Middle frontal gyrus (tissue), 1 donor: ENCODE measurements around the gene SH3BP4.

ENCODE experiments used
- DNase-seq: peaks from one replicate; pipeline ENCODE4 v3.0.0-alpha.2; 2015; ENCODE audit warnings: low spot score; ENCODE audit errors: extremely low spot score

Gene SH3BP4

DNA sequence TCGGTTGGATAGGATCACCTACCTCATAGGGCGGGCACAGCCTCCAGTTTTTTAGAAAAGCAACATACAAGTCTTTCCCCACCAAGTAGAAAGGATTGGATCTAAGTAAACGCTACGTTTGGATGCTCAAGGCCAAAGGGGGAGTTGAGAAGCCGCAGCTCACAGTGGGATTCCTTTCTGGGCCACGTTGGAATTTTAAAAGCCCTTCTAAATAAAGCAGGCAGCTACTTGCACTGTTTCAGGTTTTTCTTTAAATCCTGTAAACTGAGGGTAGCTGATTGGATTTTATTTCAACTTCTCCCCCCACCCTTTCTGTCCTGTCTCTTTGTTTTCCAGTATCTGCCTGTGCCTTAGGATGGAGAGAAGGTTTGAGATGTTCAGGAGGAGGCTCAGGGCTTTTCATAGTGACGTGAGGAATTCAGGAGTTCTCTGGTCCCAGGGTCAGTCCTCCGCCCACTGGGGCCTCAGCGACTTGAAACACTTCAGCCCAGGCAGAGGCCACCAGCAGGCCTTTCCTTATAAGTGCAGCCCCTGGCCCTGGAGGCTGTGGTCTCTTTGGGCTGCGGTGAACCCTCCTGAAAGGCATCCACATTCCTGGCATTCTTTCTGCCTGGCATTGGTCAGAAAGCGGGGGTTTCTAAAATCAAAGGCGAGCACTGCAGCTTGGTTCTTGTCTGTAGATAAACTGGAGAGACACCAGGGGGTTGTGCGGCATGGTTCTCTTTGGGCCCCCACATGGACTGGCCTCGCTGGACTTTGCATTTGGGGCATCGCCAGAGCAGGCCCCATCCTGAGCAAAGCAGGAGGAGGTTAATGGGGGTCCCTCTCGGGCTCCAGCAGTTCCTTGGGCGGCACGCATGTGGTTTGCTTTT is 44.5 kb downstream of the SH3BP4 start:
- no peak for DNase-seq

DNA sequence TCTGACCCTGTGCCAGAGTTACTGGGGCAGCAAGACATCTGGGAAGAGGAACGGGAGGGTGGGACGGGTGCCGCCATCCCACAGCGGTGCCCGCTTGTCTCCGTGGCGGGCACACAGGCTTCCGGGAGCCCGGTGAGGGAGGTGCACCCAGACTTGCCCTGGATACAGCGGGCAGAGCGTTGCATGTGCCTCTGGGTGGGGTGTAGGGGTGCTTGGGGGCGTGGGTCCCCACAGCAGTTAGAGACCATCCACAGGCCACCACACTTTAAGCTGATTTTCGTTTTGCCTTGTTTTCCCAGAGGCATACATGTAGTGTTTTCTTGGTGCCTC is 45.1 kb downstream of the SH3BP4 start:
- DNase-seq, result no peak

DNA sequence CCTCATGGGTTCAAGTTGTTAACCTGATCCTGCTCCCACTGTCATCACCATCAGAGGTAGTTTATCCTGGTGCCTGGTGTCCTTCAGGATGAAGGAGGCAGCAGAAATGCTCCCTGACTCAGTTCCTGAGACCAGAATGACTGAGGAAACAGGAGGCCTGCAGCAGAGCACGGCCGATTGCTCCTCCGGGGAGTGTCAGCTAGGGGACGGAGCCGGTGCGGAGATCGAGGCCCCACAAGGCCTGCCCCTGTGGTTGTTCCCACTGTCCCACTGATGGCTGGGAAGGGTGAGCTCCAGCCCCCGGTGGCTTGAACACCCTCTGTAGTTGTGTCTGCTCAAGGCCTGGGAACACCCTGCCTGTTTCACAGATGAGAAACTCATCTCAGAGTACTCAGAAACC is 45.6 kb downstream of the SH3BP4 start:
- no peak for DNase-seq

DNA sequence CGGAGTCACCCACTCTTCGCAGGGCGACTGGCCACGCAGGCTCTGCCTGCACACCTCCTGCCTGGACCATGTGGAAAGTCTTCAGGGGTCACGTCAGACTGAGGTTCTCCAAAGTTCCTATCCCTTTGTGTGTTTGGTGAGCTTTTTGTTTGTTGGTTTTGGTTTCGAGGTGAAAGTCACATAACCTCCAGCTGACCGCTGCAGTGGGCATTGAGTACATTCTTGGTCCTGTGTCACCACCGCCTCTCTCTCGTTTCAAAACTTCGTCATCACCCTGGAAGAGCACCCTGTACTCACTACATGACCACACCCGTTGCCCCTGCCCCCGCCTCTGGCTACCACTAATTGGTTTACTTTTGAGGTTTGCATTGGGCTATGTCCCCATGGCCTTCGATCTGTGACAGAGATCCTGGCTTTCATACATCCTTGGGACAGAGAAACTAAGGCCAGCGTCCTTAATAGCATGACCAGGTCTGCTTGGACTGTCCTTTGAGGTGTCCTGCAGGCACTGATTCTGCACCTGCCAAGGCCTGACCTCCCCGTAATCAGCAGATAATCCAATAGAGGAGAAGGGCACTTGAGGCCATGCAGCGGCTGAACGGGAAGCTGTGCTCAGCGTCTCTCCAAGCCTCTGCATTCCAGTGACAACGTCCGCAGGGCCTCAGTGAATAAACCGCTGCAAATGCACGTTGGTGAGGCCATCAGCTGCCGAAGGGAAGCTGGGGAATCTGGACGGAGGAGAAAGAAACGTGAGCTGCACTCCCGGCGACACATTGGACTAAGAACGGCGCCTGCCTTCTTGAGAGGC is 46.8 kb downstream of the SH3BP4 start:
- no peak for DNase-seq

DNA sequence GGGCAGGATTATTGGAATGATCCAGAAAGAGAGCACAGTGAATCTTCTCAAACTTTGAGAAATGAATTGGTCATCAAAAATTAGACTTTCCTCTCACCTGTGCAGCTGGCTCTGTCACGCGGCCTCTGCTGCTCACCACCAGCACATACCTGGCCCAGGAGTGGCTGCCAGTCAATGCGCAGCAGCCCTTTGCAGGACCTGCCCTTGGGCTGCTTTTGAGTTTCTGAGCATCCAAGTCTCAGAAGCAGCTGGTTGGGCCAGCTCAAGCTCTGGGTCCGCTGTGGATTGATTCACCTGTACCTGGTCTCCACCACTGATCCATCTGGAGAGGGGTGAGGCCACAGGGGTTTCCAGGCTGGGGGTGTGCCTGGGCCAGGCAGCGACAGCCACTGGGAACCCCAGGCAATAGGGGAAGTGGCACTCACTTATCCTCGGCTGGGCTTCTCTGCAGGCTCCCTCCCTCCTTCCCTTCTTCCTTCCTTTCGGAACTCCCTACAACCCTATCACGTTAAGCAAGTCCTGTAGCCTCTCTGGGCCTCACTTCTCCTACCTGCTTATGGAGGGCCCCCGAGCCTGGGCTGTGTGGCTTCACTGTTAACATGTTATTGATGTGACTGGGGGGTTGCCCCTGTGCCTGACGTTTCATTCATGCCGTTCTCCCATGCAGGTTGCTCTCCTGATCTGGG is 48.1 kb downstream of the SH3BP4 start:
- DNase-seq, result no peak

DNA sequence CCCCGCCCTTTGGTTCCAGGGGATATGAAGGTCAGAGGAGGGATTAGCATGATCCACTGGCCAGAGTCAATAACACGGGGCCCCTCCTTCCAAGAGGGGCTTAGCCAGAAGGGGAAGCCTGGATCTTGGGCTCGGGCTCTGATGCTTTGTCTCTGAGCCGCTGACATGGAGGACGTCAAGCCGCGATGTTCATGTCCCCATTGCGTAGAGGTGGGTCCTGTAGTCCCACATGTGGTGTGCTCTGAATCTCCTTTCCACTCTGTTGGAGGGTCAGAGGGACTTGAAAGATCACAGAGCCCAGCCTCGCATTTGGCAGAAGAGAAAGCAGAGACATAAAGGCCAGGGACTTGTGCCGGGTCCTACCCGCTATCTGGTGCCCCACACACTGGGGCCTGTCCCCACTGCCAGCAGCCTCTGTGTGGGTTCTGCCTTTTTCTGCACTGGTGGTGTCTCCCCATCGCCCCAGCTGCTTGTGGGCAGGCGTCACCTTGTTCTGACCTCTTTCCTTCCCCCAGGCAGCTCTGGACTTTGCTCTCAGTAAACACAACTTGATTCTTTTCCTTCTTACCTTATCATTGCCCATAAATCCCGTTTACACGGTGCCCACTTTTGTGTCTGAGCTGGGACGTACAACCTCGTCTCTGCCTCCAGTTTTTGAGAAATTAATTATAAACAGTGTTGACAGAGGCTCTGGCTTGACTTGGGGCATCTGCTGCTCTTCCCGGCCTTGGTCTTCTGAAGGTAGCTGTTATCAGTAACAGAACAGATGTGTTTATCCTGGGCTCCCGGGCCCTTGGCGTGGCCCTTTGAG is 48.8 kb downstream of the SH3BP4 start:
- no peak for DNase-seq

DNA sequence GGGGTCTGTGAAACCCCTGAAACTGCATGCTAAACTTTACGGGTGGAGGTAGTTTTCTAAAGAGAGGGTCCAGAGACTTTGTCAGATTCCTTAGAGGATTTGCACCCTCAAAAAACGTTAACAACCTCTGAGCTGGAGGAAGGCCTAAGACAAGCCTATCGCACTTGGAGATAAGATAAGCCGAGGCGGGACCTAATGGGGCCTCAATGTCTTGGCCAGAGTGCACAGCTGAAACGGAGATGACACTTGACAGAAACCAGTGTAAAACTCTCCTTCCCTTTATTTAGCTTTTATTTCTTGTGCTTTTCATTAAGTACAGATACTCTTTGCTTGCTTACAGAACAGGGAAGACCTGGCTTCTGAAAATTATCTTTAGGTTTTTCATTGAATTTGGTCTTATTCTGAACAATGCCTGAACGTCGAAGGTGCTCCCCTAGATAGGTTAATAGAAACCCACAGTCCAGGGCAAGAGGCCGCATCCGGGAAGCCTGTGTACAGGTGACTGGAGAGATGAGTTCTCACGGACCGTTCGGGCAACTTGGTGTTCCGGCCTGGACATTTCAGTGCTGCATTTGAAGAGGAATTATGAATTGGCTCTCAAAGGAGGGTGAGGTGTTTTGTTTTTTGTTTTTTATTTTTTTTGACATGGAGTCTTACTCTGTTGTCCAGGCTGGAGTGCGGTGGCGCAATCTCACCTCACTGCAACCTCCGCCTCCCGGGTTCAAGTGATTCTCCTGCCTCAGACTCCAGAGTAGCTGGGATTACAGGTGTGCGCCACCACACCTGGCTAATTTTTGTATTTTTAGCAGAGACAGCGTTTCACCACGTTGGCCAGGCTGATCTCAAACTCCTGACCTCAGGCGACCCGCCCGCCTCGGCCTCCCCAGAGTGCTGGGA is 49.7 kb downstream of the SH3BP4 start:
- DNase-seq, result no peak

DNA sequence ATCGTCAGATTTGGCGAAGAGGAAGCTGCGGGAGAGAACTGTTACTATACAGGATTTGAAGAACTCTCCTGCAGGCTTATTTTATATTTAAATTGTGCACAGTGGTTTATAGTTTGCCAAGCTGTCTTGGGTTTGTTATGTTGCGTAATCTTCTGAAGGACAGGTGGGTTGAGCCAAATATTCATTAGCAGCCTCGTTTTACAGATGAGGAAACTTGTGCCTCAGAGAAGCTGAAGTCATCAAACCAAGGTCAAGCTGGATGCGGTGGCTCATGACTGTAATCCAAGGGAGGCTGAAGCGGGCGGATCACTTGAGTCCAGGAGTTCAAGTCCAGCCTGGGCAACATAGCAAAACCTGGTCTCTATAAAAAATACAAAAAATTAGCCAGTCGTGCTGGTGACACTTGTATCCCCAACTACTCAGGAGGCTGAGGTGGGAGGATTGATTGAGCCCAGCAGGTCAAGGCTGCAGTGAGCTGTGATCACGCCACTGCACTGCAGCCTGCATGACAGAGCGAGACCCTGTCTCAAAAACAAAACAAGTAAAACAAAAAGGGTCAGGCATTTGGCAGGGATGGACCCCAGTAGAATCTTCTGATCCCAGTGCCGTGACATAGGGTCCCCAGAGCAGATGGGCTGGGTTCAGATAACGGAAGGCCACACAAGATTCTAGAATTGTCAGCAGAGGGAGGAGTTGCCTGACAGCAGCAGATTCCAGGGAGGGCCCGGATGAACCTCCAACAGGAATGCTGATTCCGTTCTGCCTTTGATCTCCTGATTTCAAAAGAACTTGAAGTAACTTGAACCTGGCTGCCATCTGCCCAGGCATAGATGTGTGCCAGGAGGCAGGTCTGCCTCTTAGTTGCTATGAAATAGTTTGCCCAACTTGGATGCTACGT is 50.6 kb downstream of the SH3BP4 start:
- no peak for DNase-seq

DNA sequence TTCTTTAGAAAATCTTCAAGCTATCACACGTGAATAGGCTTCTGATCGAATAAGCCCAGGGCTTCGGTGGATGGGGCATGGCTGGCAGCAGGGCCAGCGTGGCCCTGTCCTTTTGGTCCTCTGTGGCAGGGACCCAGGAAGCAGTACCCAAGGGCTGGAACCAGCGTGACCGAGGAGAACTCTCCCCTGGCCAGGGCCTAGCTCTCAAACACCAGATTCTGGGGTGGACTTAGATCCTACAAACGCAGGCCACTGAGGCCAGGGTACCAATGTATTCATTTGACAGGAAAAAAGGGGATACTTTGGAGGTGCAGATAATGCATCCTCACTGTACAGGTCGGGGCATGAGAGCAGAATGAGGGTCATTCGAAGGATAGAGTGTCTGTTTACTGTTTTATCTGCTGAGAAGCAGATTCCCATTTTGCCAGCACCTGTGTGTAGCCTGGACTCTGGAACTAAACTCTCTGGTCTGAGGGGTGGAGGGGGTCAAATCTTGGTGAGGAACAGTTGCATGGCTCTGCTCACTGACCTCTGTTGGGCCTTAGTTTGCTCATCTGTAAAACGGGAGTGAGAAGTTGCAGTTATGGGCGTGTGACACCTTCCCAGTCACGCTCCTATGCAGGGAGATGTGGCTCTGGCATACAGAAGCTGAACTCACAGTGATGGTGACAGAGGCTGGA is 51.4 kb downstream of the SH3BP4 start:
- DNase-seq, result no peak

DNA sequence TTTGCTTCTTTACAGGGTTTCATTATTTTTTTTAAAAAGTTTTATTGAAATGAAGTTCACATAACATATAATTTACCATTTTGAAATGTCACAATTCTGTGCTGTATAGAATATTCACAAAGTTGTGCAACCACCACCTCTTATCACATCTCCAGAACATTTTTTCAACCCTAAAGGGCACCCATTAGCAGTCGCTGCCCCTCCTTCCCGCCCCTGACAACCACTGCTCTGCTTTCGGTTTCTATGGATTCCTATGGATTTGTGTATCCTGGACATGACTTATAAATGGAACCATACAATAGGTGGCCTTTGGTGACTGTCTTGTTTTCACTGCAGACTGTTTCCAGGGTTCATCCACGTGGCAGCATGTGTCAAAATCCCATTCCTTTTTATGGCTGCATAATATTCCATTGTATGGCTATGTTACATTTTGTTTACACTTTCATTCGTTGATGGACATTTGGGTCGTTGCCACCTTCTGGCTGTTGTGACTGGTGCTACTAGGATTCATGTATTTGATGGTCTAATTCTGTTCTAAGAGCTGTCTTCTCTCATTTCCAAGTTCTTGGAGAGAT is 52.6 kb downstream of the SH3BP4 start:
- no peak for DNase-seq

DNA sequence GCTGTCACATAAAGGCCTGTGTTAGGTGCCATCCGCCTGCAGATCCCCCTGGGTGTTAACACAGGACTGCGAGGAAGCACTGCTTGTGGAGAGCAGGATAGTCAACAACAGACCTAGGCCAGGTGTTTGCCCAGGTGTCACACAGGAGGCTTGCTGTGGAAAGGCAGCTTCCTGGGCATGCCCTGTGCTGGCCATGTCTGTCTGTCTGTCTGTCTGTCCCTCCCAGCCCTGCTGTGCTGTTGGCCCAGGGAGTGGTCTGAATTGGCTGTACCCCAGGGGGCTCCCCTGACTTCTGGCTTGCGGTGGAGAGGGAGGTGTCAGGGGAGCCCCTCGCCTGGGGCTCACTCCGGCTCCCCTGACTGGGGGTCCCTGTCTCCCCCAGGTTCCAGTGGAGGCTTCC is 53.2 kb downstream of the SH3BP4 start:
- DNase-seq, result no peak

DNA sequence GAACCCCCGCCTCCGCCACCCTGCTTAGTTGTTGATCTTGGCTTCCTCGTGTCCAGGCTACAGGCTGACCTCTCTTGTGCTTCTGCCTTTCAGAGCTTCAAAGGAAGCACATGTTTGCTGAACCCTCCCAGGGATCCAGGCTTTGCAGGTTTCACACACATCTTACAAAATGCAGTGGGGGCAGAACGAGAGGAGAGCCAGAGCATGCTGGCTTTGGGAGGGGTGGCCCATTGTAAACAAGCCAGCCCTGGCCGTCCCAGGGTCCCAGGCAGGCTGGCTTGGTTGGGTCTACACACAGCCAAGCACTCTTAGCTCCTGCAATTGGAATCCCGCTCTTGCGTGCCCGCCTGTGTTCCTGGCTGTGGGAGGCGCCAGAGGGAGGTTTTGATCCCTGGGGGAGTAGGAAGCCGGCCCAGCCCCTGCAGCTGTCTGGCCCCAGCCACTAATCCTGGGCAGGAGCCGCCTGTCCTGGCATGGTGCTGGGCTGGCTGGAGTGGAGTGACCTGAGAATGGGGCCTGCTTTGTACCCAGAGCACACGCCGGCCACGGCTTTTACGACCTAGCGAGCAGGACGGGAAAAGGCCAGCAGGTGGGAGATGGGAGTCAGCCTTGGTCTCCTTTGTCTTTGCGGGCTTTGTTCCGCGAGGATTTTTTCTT is 53.9 kb downstream of the SH3BP4 start:
- DNase-seq, result no peak

DNA sequence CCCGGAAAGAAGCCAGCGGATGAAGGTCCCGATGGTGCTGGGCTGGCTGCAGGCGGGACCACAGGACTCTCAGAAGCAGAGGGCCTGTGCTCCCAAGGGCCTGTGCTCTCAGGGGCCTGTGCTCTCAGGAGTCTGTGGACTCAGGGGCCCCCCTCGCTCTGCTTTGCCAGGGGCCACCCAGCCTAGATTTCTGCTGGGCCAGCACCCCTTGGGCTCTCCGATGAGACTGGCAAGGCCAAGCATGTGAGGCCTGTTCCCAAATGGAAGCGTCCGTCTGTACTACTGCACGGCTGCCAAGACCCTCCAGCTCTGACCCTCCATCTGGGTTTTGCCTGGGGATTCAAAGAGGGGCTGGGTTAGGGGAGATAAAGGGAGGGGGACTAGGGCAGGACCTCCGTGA is 54.6 kb downstream of the SH3BP4 start:
- DNase-seq, result no peak

DNA sequence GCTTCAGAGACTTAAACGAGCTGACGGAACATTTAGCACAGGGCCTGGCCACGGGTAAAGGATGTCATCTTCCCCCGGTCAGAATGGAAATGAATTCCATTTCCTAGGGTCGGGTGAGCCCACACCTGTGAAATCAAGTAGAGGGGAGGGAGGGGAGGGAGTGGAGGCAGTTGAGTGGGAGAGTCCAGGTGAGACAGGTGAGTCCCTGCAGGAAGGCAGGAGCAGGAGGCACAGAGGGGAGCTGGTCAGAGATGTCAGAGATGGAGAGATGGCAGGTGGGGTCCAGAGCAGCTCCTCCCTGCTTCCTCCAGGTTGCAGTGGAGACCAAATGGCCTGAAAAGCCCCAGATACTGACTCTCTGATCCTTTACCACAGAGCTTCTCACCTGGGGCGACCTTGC is 55.2 kb downstream of the SH3BP4 start:
- no peak for DNase-seq

DNA sequence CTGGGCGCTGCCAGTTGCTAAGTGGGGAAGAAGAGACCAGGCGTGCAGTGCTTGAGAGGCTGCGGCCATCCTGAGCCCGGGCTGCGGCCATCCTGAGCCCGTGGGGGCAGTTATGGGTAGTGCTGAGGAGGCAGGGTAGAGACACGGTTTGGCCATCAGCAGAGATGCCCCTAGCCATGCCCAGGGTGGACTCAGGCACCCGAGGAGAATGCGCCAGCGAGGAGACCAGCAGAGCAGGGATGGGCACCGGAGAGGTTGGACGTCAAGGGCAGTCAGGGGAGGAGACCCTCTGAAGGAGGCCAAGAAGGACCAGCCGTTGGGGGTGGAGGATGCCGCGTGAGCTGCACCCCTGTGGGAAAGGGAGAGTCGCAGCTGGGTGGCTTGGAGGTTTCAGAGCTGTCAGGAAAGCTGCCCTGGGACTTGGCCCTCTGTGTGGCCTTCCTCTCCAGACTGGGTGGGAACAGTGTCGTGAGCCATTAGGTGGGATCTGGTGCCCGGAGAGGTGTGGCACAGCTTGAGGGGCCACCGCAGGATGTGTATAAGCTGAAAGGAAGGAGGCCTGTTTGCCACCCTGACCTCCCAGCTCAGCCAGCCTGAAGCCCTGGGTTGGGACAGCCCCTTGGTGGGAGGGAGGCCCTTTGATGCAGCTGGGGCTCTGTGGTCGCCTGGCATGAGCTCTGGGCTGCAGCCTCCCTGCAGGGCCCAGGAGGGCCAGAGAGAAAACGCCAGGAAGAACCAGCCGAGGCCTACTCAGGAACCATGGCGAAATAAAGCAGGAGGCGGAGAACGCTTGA is 56.0 kb downstream of the SH3BP4 start:
- DNase-seq, result no peak

DNA sequence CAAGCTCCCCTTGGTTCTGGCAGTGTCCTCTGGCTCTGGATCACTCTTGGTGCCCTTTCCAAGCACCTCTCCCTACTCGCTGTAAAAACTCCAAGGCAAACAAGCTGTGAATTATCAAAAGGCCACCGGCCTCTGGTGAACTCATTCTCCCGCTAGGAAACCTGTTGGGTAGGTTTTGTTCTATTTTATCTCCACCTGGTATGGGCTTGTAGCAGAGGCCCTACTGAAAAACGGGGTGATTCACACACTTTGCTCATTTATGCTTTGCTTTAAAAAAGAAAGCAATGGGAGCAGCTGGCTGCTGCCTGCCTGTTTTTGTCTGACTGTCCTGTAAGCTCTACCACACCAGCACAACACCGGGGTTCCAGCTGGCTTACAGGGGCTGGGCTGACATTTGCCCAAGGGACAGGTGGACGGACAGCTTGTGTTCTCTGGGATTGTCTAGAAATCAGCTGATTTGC is 56.8 kb downstream of the SH3BP4 start:
- DNase-seq, result no peak

DNA sequence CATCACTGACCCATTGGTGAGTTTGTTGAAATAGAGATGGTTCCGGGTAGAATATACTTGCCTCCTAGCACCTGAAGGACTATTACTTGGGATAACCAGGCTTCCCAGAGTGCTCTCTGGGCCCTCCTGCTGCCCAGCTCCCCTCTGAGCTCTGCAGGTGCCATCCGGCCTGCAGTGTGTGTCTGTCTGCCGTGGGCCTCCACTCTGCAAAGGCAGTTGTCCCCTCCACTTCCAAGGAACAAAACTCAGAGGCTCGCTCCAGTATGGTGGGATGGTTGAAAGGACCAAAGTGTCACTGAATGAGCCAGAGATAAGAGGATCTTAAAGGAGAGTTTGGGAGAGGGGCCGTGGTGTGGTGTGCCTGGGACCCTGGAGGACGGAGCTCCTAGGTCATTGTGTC is 57.3 kb downstream of the SH3BP4 start:
- no peak for DNase-seq
